Mucosa of gallbladder (tissue), 1 donor: ENCODE data around the gene IFRD2. TPM values are rescaled to one million over a fixed set of nuclear protein-coding genes. Genes with fewer than 3 reads are reported as not detected.
"Not testable (repeated sequence)": the region's sequence is repeated elsewhere in the genome, so short reads cannot be mapped to it uniquely, and the experiment has no call there.

Source experiments
- DNase-seq: peaks from one replicate; pipeline ENCODE4 v3.0.0-alpha.2; 2020; ENCODE audit warnings: low spot score
- total RNA-seq: library from RNA; stranded (reverse); gene quantifications from one replicate; pipeline ENCODE4 v1.2.1, GENCODE V29; 2021
- donor health status: DM: no; HTN: no; CAD: no.

Gene IFRD2
- total RNA-seq, 1 donor from 2014 or later: 74.8 TPM

GRCh38 chr3:50268276-50268675, 24.0 kb downstream of the IFRD2 start:
- DNase-seq: no peak

GRCh38 chr3:50267280-50267913, 24.8 kb downstream of the IFRD2 start:
- DNase-seq: peak; percentile 66

GRCh38 chr3:50266836-50267235, 25.4 kb downstream of the IFRD2 start:
- no peak for DNase-seq

DNA sequence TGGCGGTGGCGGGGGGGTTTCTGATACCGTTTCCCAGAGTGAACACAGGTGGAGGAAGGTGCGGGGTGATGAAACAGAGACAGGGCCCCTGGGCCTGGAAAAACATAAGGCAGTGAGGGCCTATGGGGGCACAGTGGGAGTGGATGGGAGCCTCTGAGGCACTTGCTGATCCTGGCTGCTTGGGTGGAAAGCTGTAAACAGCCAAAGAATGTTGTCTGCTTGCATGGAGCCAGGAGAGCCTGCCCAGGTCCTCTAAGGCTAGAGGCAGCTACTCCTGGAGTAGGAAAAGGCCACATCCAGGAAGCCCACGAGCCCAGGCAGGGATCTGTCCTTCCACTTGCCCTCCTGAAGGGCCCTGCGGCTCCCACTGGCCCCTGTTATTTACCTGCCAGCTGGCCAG, 26.2 kb downstream of the IFRD2 start:
- DNase-seq: no peak

- no peak for DNase-seq
Measured at GRCh38 chr3:50265571-50265970, 26.7 kb downstream of the IFRD2 start.

- no peak for DNase-seq
Measured at GRCh38 chr3:50264964-50265485, 27.2 kb downstream of the IFRD2 start.

DNA sequence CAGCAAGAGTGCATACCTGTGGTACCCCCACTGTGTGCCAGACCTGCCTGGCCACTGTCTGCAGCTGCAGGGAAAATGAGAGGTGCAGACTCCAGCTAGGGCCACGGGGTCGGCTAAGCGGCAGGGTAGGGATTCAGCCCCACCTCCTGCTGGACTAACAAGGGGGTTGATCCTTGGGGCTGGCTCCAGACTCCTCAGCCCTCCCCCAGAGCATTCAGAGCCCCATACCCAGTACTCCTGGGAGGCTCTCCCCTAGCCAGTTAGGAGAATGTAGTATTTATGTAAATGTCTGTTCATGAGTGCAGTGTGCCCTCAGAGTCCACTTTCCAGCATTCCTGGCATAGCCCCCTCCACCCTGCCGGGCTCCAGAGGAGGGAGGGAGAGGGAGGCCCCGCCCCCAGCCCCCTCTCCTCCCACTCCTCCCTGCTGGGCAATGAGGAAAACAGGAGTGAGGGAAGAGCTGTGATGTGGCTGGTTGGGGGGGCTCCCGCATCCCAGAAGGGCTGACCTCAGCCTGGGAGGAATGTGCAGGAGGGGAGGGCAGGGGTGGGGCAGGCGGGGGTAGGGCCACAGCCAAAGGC, 27.8 kb downstream of the IFRD2 start:
- DNase-seq: peak; percentile 78

DNA sequence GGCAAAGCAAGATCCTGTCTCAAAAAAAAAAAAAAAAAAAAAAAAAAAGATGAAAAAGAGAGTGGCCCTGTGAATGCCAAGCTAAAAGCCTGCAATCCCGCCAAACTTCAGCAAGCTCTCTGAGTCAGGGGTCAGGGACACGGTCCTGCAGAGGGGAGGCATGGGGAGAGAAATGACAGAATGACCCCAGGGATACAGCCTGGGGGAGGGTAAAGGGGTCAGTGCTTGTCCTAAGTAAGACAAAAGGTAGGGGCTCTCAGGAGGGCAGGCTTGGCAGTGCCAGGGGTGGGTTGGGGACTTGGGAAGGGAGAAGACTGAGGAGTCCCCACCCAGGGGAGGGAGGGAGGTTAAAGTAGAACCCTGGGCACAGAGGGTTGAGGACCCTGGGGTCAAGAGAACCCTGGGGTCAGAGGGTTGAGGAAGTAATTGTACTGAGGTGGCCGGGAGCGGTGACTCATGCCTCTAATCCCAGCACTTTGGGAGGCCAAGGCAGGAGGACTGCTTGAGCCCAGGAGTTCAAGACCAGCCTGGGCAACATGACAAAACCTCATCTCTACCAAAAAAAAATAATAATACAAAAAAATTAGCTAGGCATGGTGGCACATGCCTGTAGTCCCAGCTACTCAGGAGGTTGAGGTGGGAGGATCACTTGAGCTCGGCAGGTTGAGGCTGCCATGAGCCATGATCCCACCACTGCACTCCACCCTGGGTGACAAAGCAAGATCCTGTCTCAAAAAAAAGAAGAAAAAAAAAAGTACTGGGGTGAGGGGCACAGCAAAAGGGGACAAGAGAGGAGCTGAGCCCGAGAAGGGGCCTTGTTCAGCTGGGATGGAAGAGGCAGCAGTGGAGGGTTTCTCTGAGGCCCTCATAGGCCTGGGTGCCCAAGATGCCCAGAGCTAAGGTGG, 28.5 kb downstream of the IFRD2 start:
- no peak for DNase-seq

DNA sequence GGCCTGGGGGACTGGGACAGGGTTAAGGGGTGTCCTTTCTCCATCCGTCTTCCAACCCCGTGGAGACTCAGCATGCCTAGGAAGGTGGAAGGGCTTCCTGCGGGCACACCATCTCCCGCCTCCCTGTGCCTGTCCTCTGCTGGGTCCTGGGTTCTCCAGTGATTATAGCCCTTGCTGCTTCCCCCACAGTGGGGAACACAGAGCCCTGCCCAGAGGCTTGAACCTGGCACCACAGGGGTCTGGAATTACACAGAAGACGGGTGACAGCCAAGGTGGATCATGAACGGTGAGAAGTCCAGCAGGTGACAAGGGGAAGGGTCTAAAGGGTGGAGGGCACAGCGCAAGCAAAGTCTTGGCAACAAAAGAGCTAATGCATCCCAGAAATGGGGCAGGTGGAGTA, 29.5 kb downstream of the IFRD2 start:
- no peak for DNase-seq

DNA sequence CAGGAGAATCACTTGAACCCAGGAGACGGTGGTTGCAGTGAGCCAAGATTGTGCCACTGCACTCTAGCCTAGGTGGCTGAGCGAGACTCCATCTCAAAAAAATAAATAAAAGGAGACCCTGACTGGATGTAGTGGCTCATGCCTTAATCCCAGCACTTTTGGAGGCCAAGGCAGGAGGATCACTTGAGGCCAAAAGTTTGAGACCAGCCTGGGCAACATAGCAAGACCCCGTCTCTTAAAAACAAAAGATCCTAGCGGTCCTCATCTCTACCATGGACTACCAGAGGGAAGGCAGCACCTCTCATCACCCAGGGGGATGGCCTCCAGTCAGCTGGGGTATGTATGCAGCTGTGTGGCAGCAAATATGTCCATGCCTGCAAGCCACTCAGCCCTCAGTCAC, 30.0 kb downstream of the IFRD2 start:
- not testable (repeated sequence) for DNase-seq

DNA sequence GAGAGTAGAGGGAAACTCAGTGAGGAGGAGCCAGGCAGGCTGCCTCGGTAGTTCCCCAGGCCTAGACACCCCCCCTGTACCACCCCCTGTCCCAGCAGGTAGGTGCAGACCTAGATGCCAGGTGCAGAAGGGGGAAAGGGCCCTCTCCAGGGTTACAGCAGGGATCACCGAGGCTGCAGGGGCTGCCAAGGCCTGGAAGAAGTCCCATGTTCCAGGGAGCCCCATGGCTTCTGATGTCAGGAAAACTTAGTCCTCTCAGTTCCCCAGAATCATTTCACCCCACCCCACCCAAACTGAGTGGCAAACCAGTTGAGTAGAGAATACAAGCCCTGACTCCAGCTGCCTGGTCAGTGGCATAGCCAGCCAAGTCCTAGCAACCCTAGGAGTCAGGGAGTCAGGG, 30.7 kb downstream of the IFRD2 start:
- no peak for DNase-seq

DNA sequence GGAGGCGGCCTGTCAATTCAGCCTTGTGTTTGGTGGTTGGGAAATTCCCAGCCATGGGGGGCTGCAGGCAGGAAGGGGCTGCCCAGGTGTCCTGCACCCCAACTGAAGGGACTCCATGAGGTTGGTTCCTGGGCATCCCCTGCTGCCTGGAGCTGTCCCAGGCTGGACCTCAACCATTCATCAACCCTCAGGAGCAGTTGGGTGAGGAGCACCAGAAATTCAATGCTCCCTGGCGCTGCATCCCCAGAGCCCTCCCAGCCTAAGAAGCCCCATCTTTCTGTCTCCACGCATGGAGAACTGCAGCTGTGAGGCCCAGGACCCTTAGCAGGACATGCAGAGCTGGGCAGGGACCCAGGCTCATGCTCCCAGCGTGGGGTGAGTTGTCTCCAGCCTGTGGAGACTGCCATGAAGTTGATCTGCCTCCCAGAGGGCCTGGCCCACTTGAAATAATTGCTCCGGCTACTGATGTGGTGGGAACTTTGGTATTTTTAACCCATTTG, 31.2 kb downstream of the IFRD2 start:
- no peak for DNase-seq

GRCh38 chr3:50260027-50260941, 31.9 kb downstream of the IFRD2 start:
- peak; percentile 95 for DNase-seq

DNA sequence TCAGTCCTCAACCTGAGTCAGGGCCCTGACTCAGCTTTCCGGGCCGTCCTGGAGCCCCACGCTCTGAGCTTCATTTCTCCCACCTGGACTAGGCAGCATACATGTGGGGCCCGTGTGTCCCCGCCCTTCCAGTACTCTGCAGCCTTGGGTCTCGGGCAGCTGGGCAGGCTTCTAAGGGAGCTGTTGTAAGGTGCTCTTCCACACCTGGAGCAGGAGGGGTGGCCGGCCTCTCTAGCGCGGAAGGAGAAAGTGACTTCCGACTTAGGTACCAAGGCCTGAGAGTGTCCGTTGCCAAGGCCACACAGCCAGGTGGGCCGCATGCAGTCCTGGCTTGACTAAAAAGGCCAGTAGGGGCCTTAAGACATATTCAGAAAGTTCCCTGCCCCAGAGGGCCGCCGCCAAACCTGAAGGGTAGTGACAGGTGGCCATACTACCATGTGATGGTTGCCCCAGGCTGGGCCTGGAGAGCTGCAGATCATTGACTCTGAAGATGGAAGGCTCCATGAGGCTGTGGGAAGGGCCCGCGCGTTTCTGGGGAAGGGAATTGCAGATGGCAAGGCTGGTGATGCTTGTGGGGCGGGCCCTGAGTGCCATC, 32.7 kb downstream of the IFRD2 start:
- no peak for DNase-seq

- no peak for DNase-seq
Measured at GRCh38 chr3:50258979-50259378, 33.2 kb downstream of the IFRD2 start.

DNA sequence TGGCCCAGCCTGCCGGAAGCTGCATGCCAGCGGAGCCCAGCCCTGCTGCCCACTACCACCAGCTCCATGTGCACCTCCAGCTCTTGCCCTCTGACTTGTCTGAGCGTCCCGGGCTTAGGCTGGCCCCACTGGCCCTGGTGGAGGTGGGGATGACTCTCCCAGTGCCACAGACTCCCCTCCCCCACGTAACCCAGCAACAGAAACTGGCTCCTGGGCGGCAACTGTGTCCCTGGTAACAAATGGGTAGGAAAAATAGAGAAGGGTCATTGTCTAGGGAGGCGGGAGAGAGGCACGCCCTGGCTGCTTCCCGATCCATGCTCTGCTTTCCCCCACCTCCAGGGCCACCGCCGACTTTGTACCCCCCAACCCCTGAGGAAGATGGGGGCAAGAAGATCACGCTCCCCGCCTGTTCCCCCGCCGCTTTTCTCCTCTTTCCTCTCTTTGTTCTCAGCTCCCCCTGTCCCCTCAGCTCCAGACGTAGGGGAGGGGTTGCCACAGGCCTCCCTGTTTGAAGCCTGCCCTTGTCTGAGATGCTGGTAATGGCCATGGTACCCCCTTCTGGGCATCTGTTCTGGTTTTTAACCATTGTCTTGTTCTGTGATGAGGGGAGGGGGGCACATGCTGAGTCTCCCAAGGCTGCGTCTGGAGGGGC, 34.1 kb downstream of the IFRD2 start:
- no peak for DNase-seq

- no peak for DNase-seq
Measured at GRCh38 chr3:50256978-50257890, 35.0 kb downstream of the IFRD2 start.

DNA sequence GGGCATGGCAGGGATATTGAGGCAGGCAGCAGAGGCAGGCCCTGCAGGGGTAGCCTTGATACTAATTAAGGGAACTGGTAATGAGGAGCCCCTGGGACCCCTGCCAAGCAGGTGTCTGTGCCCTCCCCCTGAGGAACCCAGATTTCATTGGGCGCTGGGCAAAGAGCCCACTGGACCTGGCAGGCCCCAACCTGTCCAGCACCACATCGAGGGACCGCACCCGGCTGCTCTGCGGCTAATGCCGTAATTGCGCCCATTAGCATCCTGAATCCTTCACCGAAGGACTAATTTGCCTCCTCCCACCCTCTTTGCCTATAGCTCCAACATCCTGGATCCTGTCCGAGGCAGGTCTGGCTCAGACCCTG, 37.0 kb downstream of the IFRD2 start:
- DNase-seq: no peak

GRCh38 chr3:50254577-50255250, 37.5 kb downstream of the IFRD2 start:
- peak; percentile 64 for DNase-seq
